H1 (cell line): ENCODE measurements around the gene MYBPC1. TPM values are rescaled to one million over a fixed set of nuclear protein-coding genes. Genes with fewer than 3 reads are reported as not detected.

Experiments used
- CTCF ChIA-PET: fragments of 300-600 bp; sonication (Branson Sonifier 250); formaldehyde crosslinking; loops from one replicate; lab custom pipeline; 2021; ENCODE audit not compliant: partially characterized antibody; lab: Charles Lee
- POLR2A ChIA-PET: fragments of 300-600 bp; sonication (Branson Sonifier 250); formaldehyde crosslinking; loops from one replicate; lab custom pipeline; 2021; ENCODE audit warnings: inconsistent platforms; ENCODE audit not compliant: partially characterized antibody; lab: Charles Lee
- DNase-seq, 2 experiments: peaks; one replicate each; pipeline versions ENCODE4 v3.0.0 to v3.0.0-alpha.2; 2010 to 2022; ENCODE audit warnings: low spot score in 2 of 2, low read depth in 1 of 2, mixed read lengths in 1 of 2
- FAIRE-seq: peaks from 2 replicates; lab custom pipeline; 2011; peaks lifted over from hg19 to GRCh38; lab: Jason Lieb, UNC
- H2AFZ ChIP-seq: 2 replicates; pipeline ENCODE4 v1.8.1; 2012; ENCODE audit warnings: low read length, inconsistent platforms
- H2AK5ac ChIP-seq: 2 replicates; pipeline ENCODE4 v1.6.1; 2013; ENCODE audit warnings: low read depth, low read length
- H2BK120ac ChIP-seq: replicated peaks from 2 replicates; pipeline ENCODE3; 2013; ENCODE audit warnings: low read depth, low read length, inconsistent platforms
- H2BK12ac ChIP-seq: 2 replicates; pipeline ENCODE4 v1.6.1; 2013; ENCODE audit warnings: low read depth, low read length
- H2BK15ac ChIP-seq: 2 replicates; pipeline ENCODE4 v1.6.1; 2013; ENCODE audit warnings: low read length
- H2BK20ac ChIP-seq: 2 replicates; pipeline ENCODE4 v1.6.1; 2013; ENCODE audit warnings: low read length
- H2BK5ac ChIP-seq: 2 replicates; pipeline ENCODE4 v1.6.1; 2013; ENCODE audit warnings: low read depth, low read length
- H3K14ac ChIP-seq: 2 replicates; pipeline ENCODE4 v1.6.1; 2013; ENCODE audit warnings: inconsistent platforms; ENCODE audit not compliant: insufficient read length
- H3K18ac ChIP-seq: 2 replicates; pipeline ENCODE4 v1.6.1; 2013; ENCODE audit warnings: low read length; ENCODE audit errors: extremely low read depth
- H3K23ac ChIP-seq: 2 replicates; pipeline ENCODE4 v1.6.1; 2013; ENCODE audit warnings: inconsistent platforms; ENCODE audit not compliant: insufficient read length
- H3K23me2 ChIP-seq: 2 replicates; pipeline ENCODE4 v1.6.1; 2013; ENCODE audit warnings: low read depth, low read length
- H3K27ac ChIP-seq: 2 replicates; pipeline ENCODE4 v1.6.1; 2011; ENCODE audit warnings: low read depth, low read length, inconsistent platforms
- H3K27me3 ChIP-seq, 4 experiments: replicated peaks in 1 of 4; 1 replicate in 1 of 4; 2 replicates in 3 of 4; pipeline versions ENCODE4 v1.6.1 to v1.8.1; 2011 to 2013; ENCODE audit warnings: low read length in 3 of 4, mild to moderate bottlenecking in 3 of 4, inconsistent platforms in 2 of 4, mixed read lengths in 2 of 4, moderate library complexity in 1 of 4; ENCODE audit not compliant: control insufficient read depth in 3 of 4, insufficient read depth in 3 of 4; ENCODE audit errors: extremely low read depth in 1 of 4
- H3K36me3 ChIP-seq, 4 experiments: 2 replicates each; pipeline versions ENCODE4 v1.6.1 to v1.8.1; 2011 to 2013; ENCODE audit warnings: mild to moderate bottlenecking in 4 of 4, low read length in 3 of 4, moderate library complexity in 2 of 4, control low read depth in 1 of 4, inconsistent platforms in 1 of 4; ENCODE audit not compliant: insufficient read depth in 4 of 4, control insufficient read depth in 2 of 4
- H3K4ac ChIP-seq: replicated peaks from 2 replicates; pipeline ENCODE3; 2013; ENCODE audit warnings: low read length, low read depth, mixed read lengths, inconsistent platforms; ENCODE audit not compliant: insufficient read length
- H3K4me1 ChIP-seq, 4 experiments: replicated peaks in 1 of 4; 1 replicate in 1 of 4; 2 replicates in 3 of 4; pipeline versions ENCODE4 v1.6.1 to v1.8.1; 2011 to 2013; ENCODE audit warnings: low read length in 3 of 4, inconsistent platforms in 2 of 4, mixed read lengths in 1 of 4; ENCODE audit not compliant: insufficient read depth in 4 of 4, control insufficient read depth in 3 of 4
- H3K4me2 ChIP-seq, 2 experiments: 2 replicates each; pipeline versions ENCODE4 v1.6.1 to v1.8.1; 2011 to 2013; ENCODE audit warnings: low read depth in 2 of 2, low read length in 2 of 2, control low read depth in 1 of 2, inconsistent platforms in 1 of 2, mild to moderate bottlenecking in 1 of 2; ENCODE audit not compliant: insufficient read depth in 1 of 2
- H3K4me3 ChIP-seq, 4 experiments: fragments of 200-600, 300-600 bp in 1 of 4; sonication (generic), shearing (Covaris generic), sonication (Bioruptor Twin) in 1 of 4; 2 replicates each; pipeline versions ENCODE4 v1.5.1 to v1.8.1; 2011 to 2016; ENCODE audit warnings: low read length in 4 of 4, low read depth in 3 of 4, control low read depth in 2 of 4, inconsistent platforms in 2 of 4, mild to moderate bottlenecking in 2 of 4, mixed read lengths in 1 of 4, moderate library complexity in 1 of 4; ENCODE audit not compliant: insufficient read depth in 2 of 4; ENCODE audit errors: extremely low read depth in 1 of 4
- H3K56ac ChIP-seq: replicated peaks from 2 replicates; pipeline ENCODE3; 2013; ENCODE audit warnings: low read depth, mild to moderate bottlenecking, mixed read lengths, low read length, inconsistent platforms; ENCODE audit not compliant: insufficient read length
- H3K79me1 ChIP-seq: 2 replicates; pipeline ENCODE4 v1.6.1; 2013; ENCODE audit warnings: low read depth, low read length, control low read depth
- H3K79me2 ChIP-seq, 2 experiments: 2 replicates each; pipeline versions ENCODE4 v1.6.1 to v1.8.1; 2012 to 2013; ENCODE audit warnings: low read length in 2 of 2, mild to moderate bottlenecking in 2 of 2, inconsistent platforms in 1 of 2; ENCODE audit not compliant: insufficient read depth in 2 of 2, control insufficient read depth in 1 of 2
- H3K9ac ChIP-seq, 4 experiments: replicated peaks in 1 of 4; 1 replicate in 1 of 4; 2 replicates in 3 of 4; pipeline versions ENCODE4 v1.6.1 to v1.8.1; 2011 to 2013; ENCODE audit warnings: low read depth in 3 of 4, low read length in 3 of 4, control low read depth in 2 of 4, mild to moderate bottlenecking in 2 of 4, moderate library complexity in 2 of 4, inconsistent platforms in 1 of 4; ENCODE audit errors: extremely low read depth in 1 of 4
- H3K9me3 ChIP-seq, 2 experiments: 2 replicates each; pipeline versions ENCODE4 v1.6.1 to v1.8.1; 2012 to 2013; ENCODE audit warnings: mild to moderate bottlenecking in 2 of 2, moderate library complexity in 2 of 2, control low read depth in 1 of 2, inconsistent platforms in 1 of 2, low read depth in 1 of 2, low read length in 1 of 2, mixed read lengths in 1 of 2; ENCODE audit not compliant: insufficient read depth in 2 of 2
- H4K20me1 ChIP-seq, 2 experiments: replicated peaks in 1 of 2; 2 replicates each; pipeline versions ENCODE3 to v1.8.1; 2011 to 2013; ENCODE audit warnings: inconsistent platforms in 2 of 2, low read length in 2 of 2, mild to moderate bottlenecking in 1 of 2; ENCODE audit not compliant: insufficient read depth in 2 of 2, control insufficient read depth in 1 of 2
- H4K5ac ChIP-seq: 2 replicates; pipeline ENCODE4 v1.6.1; 2013; ENCODE audit warnings: low read length, low read depth, mixed read lengths, inconsistent platforms; ENCODE audit not compliant: insufficient read length
- H4K8ac ChIP-seq: 2 replicates; pipeline ENCODE4 v1.8.0; 2013; ENCODE audit warnings: mild to moderate bottlenecking, moderate library complexity, low read length, inconsistent platforms; ENCODE audit not compliant: insufficient read depth; ENCODE audit errors: extremely low read depth
- H4K91ac ChIP-seq: replicated peaks from 2 replicates; pipeline ENCODE3; 2013; ENCODE audit warnings: low read length, mixed read lengths, inconsistent platforms; ENCODE audit not compliant: insufficient read length
- POLR2A ChIP-seq, 2 experiments: IDR thresholded peaks; 1 replicate in 1 of 2; 2 replicates in 1 of 2; pipeline ENCODE4 v1.6.1; 2011; ENCODE audit warnings: low read depth in 2 of 2, low read length in 2 of 2, mild to moderate bottlenecking in 2 of 2; ENCODE audit errors: control extremely low read depth in 1 of 2
- SUZ12 ChIP-seq: fragments of 200-600 bp; sonication (generic); IDR thresholded peaks from 2 replicates; pipeline ENCODE4 v1.6.1; 2012; ENCODE audit warnings: mild to moderate bottlenecking, inconsistent platforms, low read length, moderate library complexity, mixed read lengths
- WGBS, 2 experiments: shearing (Covaris generic) in 1 of 2; methylation state at CpG; one replicate each; pipeline versions ENCODE4 v1.1.6 to v1.1.7; 2013 to 2015; ENCODE audit warnings: low lambda C conversion rate in 2 of 2, mixed read lengths in 2 of 2, inconsistent platforms in 1 of 2, low coverage in 1 of 2, missing lambda C conversion rate in 1 of 2; ENCODE audit not compliant: insufficient replicate concordance in 2 of 2, insufficient coverage in 1 of 2, insufficient read length in 1 of 2; ENCODE audit errors: extremely low coverage in 1 of 2, missing lambda C conversion rate in 1 of 2; 5-methylcytosine and 5-hydroxymethylcytosine counted together
- polyA plus RNA-seq, 7 experiments: library from polyadenylated mRNA; depleted of rRNA in 3 of 7; stranded (reverse) in 5 of 7; unstranded in 2 of 7; fragments of >200 nt in 5 of 7; fragments of 200-250 nt in 2 of 7; gene quantifications; 1 replicate in 5 of 7; 2 replicates in 1 of 7; 4 replicates in 1 of 7; pipeline versions ENCODE4 v1.2.1 to v1.2.3, GENCODE V29; 2011 to 2013; ENCODE audit warnings: missing spikeins in 2 of 7, mixed read lengths in 2 of 7
- total RNA-seq: library from RNA; stranded (reverse); fragmentation: NEBNext Ultra II Directional; extraction: Animal tissue kit (Norgen Biotek cat#: 25700); gene quantifications from 2 replicates; pipeline ENCODE4 v1.2.1, GENCODE V29; 2021

Gene MYBPC1
- total and polyA plus RNA-seq, 2 of the 8 experiments (the other 6 are each of a cell fraction or from before 2014, with no cell fraction given) = not detected

- Histone ChIP-seq H3K14ac (no peak overlapping the region), H4K5ac (no peak overlapping the region), H3K36me3 (no peaks in the 10 kb centered on the region; a peak in 1 of 8 replicates), H4K8ac (no peak overlapping the region), H2AFZ (no peak overlapping the region), H3K27ac (no peak overlapping the region), H4K20me1 (no peaks in the 10 kb centered on the region), H3K18ac (no peak overlapping the region), H3K56ac (no peak overlapping the region)
- DNase-seq = no peak
- TF ChIP-seq SUZ12 = no peak
- no peak for TF ChIP-seq POLR2A (IDR thresholded peaks at IDR 0.05; ENCODE audit: control extremely low read depth in 1 of 2, low read depth in 2 of 2, low read length in 2 of 2)
- TF ChIP-seq, all 59 proteins: peak for 0
- Histone ChIP-seq H3K4me2 (no peak overlapping the region), H2BK120ac (no peak overlapping the region), H2BK5ac (no peak overlapping the region), H2BK12ac (no peak overlapping the region), H3K79me1 (no peaks in the 10 kb centered on the region), H3K79me2 (no peaks in the 10 kb centered on the region), H3K23ac (no peak overlapping the region), H3K4me1 (no peaks in the 10 kb centered on the region), H4K91ac (no peak overlapping the region), H2AK5ac (no peak overlapping the region), H2BK20ac (no peak overlapping the region), H3K9ac (no peak overlapping the region), H3K4me3 (no peak overlapping the region), H2BK15ac (no peak overlapping the region), H3K23me2 (no peaks in the 10 kb centered on the region), H3K27me3 (no peaks in the 10 kb centered on the region), H3K4ac (no peak overlapping the region), H3K9me3 (no peaks in the 10 kb centered on the region)
- FAIRE-seq = no peak
- ChIA-PET CTCF (interaction anchor here (1.3 to 1.4 kb wide), 2 partner anchors 106 to 120 kb away, joined by 4 read pairs; no protein-coding TSS in a partner anchor), POLR2A (no interaction called here)
- WGBS, 2 experiments = 57% methylated on average over 3 of the region's 3 CpGs; no CpG with 5 or more reads in 1 of the 2 experiments
These were observed 58.7 kb downstream of the MYBPC1 start for GRCh38 chr12:101653503-101653902.
